IMR-90 (cell line): ENCODE measurements around the gene HOTAIR. TPM values are rescaled to one million over a fixed set of nuclear protein-coding genes. Genes with fewer than 3 reads are reported as not detected.

Experiments
- ATAC-seq: fragments of 200-7000 bp; cut with Tn5 transposase; 2 replicates; pipeline ENCODE4 v1.9.1; 2020; ENCODE audit warnings: low read depth, mild to moderate bottlenecking, moderate library complexity
- BruUV-seq: library from RNA; stranded (reverse); fragments of 400-500 nt; replicated peaks from 2 replicates; lab custom pipeline; 2021; lab: Mats Ljungman, UMichigan
- CTCF ChIA-PET: fragments of 300-600 bp; formaldehyde crosslinking; extraction: SDS; loops from one replicate; lab custom pipeline; 2021; ENCODE audit warnings: antibody characterized with exemption; lab: Yijun Ruan, JAX
- POLR2A ChIA-PET: fragments of 300-600 bp; sonication (Branson Sonifier 250); formaldehyde crosslinking; loops from one replicate; lab custom pipeline; 2022; ENCODE audit warnings: antibody characterized with exemption; ENCODE audit not compliant: unreplicated experiment; lab: Charles Lee
- DNase-seq: peaks from one replicate; pipeline ENCODE4 v3.0.0; 2013
- H2AFZ ChIP-seq: replicated peaks from 2 replicates; pipeline ENCODE3; 2013; ENCODE audit warnings: low read length, mild to moderate bottlenecking; ENCODE audit not compliant: poor library complexity
- H2AK5ac ChIP-seq: 2 replicates; pipeline ENCODE4 v1.6.1; 2013; ENCODE audit warnings: low read depth, low read length, inconsistent platforms
- H2AK9ac ChIP-seq: replicated peaks from 2 replicates; pipeline ENCODE3; 2013; ENCODE audit warnings: mild to moderate bottlenecking, low read depth, low read length, moderate library complexity; ENCODE audit not compliant: poor library complexity
- H2BK120ac ChIP-seq: 2 replicates; pipeline ENCODE4 v1.6.1; 2013; ENCODE audit warnings: low read depth, low read length, inconsistent platforms
- H2BK15ac ChIP-seq: 3 replicates; pipeline ENCODE4 v1.6.1; 2013; ENCODE audit warnings: low read depth, low read length, inconsistent platforms
- H2BK20ac ChIP-seq: 2 replicates; pipeline ENCODE4 v1.6.1; 2013; ENCODE audit warnings: low read depth, mild to moderate bottlenecking, inconsistent platforms, low read length, moderate library complexity
- H2BK5ac ChIP-seq: 2 replicates; pipeline ENCODE4 v1.6.1; 2013; ENCODE audit warnings: mild to moderate bottlenecking, low read depth, low read length, inconsistent platforms; ENCODE audit not compliant: poor library complexity, severe bottlenecking
- H3K14ac ChIP-seq: replicated peaks from 2 replicates; pipeline ENCODE4 v1.6.1; 2013; ENCODE audit warnings: low read depth, low read length, inconsistent platforms
- H3K18ac ChIP-seq: 2 replicates; pipeline ENCODE4 v1.6.1; 2013; ENCODE audit warnings: low read depth, low read length, control low read depth
- H3K23ac ChIP-seq: 2 replicates; pipeline ENCODE4 v1.6.1; 2013; ENCODE audit warnings: low read depth, low read length, inconsistent platforms
- H3K27ac ChIP-seq: 2 replicates; pipeline ENCODE4 v1.5.1; 2013; ENCODE audit warnings: mild to moderate bottlenecking, control low read depth, low read length; ENCODE audit not compliant: insufficient read depth
- H3K27me3 ChIP-seq: 2 replicates; pipeline ENCODE4 v1.6.1; 2013; ENCODE audit warnings: low read length; ENCODE audit not compliant: control insufficient read depth, insufficient read depth
- H3K36me3 ChIP-seq: 2 replicates; pipeline ENCODE4 v1.6.1; 2013; ENCODE audit warnings: low read length, mixed read lengths; ENCODE audit not compliant: control insufficient read depth, insufficient read depth
- H3K4ac ChIP-seq: 2 replicates; pipeline ENCODE4 v1.6.1; 2013; ENCODE audit warnings: low read depth, low read length, inconsistent platforms
- H3K4me1 ChIP-seq: 2 replicates; pipeline ENCODE4 v1.6.1; 2013; ENCODE audit warnings: low read length, mixed read lengths; ENCODE audit not compliant: control insufficient read depth, insufficient read depth
- H3K4me2 ChIP-seq: 2 replicates; pipeline ENCODE4 v1.6.1; 2013; ENCODE audit warnings: low read depth, mild to moderate bottlenecking, control low read depth, low read length, moderate library complexity
- H3K4me3 ChIP-seq: 2 replicates; pipeline ENCODE4 v1.5.1; 2013; ENCODE audit warnings: low read depth, mild to moderate bottlenecking, control low read depth, low read length, moderate library complexity; ENCODE audit not compliant: insufficient read depth
- H3K56ac ChIP-seq: 2 replicates; pipeline ENCODE4 v1.6.1; 2013; ENCODE audit warnings: low read length, inconsistent platforms; ENCODE audit not compliant: insufficient read depth; ENCODE audit errors: extremely low read depth
- H3K79me1 ChIP-seq, 2 experiments: 2 replicates each; pipeline ENCODE4 v1.6.1; 2013; ENCODE audit warnings: low read length in 2 of 2, inconsistent platforms in 1 of 2, low read depth in 1 of 2
- H3K9ac ChIP-seq: 2 replicates; pipeline ENCODE4 v1.6.1; 2013; ENCODE audit warnings: low read depth, low read length, control low read depth
- H3K9me1 ChIP-seq: 2 replicates; pipeline ENCODE4 v1.6.1; 2013; ENCODE audit warnings: low read length, inconsistent platforms; ENCODE audit not compliant: insufficient read depth
- H3K9me3 ChIP-seq: 2 replicates; pipeline ENCODE4 v1.6.1; 2013; ENCODE audit warnings: low read length; ENCODE audit not compliant: control insufficient read depth, insufficient read depth
- H4K20me1 ChIP-seq: 2 replicates; pipeline ENCODE4 v1.6.1; 2013; ENCODE audit warnings: low read length, inconsistent platforms; ENCODE audit not compliant: insufficient read depth
- H4K5ac ChIP-seq: 2 replicates; pipeline ENCODE4 v1.6.1; 2013; ENCODE audit warnings: mild to moderate bottlenecking, low read depth, low read length, control low read depth
- H4K8ac ChIP-seq, 2 experiments: 2 replicates each; pipeline ENCODE4 v1.6.1; 2013; ENCODE audit warnings: low read depth in 2 of 2, low read length in 2 of 2, control low read depth in 1 of 2, inconsistent platforms in 1 of 2
- H4K91ac ChIP-seq: 2 replicates; pipeline ENCODE4 v1.6.1; 2013; ENCODE audit warnings: low read depth, low read length, inconsistent platforms; ENCODE audit not compliant: insufficient read depth
- BHLHE40 ChIP-seq: fragments of 150-350 bp; IDR thresholded peaks from 2 replicates; pipeline ENCODE4 v1.6.1; 2016; ENCODE audit warnings: mild to moderate bottlenecking, low read depth, low read length
- CEBPB ChIP-seq: IDR thresholded peaks from 2 replicates; pipeline ENCODE4 v1.6.1; 2012; ENCODE audit warnings: low read depth, low read length, improper control_type of control experiment
- CHD1 ChIP-seq: IDR thresholded peaks from 2 replicates; pipeline ENCODE4 v1.6.1; 2012; ENCODE audit warnings: low read depth, low read length, improper control_type of control experiment
- ELK1 ChIP-seq: fragments of 150-350 bp; IDR thresholded peaks from 2 replicates; pipeline ENCODE4 v1.6.1; 2016; ENCODE audit warnings: low read depth, mild to moderate bottlenecking, low read length, moderate library complexity, borderline replicate concordance
- MAFK ChIP-seq: IDR thresholded peaks from 2 replicates; pipeline ENCODE4 v1.6.1; 2012; ENCODE audit warnings: low read depth, low read length, improper control_type of control experiment
- MXI1 ChIP-seq: IDR thresholded peaks from 2 replicates; pipeline ENCODE4 v1.6.1; 2012; ENCODE audit warnings: low read depth, mild to moderate bottlenecking, low read length, moderate library complexity, borderline replicate concordance
- POLR2A ChIP-seq: IDR thresholded peaks from 2 replicates; pipeline ENCODE4 v1.6.1; 2012; ENCODE audit warnings: mild to moderate bottlenecking, low read depth, low read length
- RAD21 ChIP-seq: IDR thresholded peaks from 2 replicates; pipeline ENCODE4 v1.6.1; 2012; ENCODE audit warnings: low read length, improper control_type of control experiment
- RCOR1 ChIP-seq: IDR thresholded peaks from 2 replicates; pipeline ENCODE4 v1.6.1; 2012; ENCODE audit warnings: mild to moderate bottlenecking, low read length, improper control_type of control experiment; ENCODE audit not compliant: insufficient replicate concordance
- RFX5 ChIP-seq: IDR thresholded peaks from 2 replicates; pipeline ENCODE4 v1.8.0; 2012; ENCODE audit warnings: low read depth, mild to moderate bottlenecking, low read length, moderate library complexity
- SMC3 ChIP-seq: fragments of 150-350 bp; IDR thresholded peaks from 2 replicates; pipeline ENCODE4 v1.6.1; 2016; ENCODE audit warnings: low read depth, mild to moderate bottlenecking, antibody characterized with exemption, low read length, moderate library complexity
- WGBS, 2 experiments: methylation state at CpG; one replicate each; pipeline versions ENCODE4 v1.1.5 to v1.1.7; 2013; ENCODE audit warnings: missing lambda C conversion rate in 2 of 2; ENCODE audit not compliant: insufficient read length in 1 of 2; ENCODE audit errors: extremely low coverage in 2 of 2; 5-methylcytosine and 5-hydroxymethylcytosine counted together
- dilution Hi-C: fragments of 300-500 bp; cut with HindIII; formaldehyde crosslinking; loops from one replicate; pipeline ENCODE4 v1.14.3; 2018; ENCODE audit warnings: low sequenced_read_pairs; ENCODE audit not compliant: unreplicated experiment
- in situ Hi-C: fragments of 300-500 bp; cut with MboI; formaldehyde crosslinking; loops from 3 replicates; pipeline ENCODE4 v1.14.3; 2019; ENCODE audit warnings: low sequenced_read_pairs, inconsistent platforms, mixed read lengths
- intact Hi-C: fragments of 100-400 bp; cut with micrococcal nuclease; formaldehyde crosslinking; loops from 2 replicates; pipeline ENCODE4 v1.10.0; 2022
- polyA plus RNA-seq, 3 experiments: library from polyadenylated mRNA; depleted of rRNA; stranded (reverse); fragments of >200 nt; gene quantifications; 2 replicates each; pipeline ENCODE4 v1.2.3, GENCODE V29; 2012; ENCODE audit warnings: low replicate concordance in 1 of 3
- total RNA-seq: library from RNA; depleted of rRNA; stranded (reverse); fragments of >200 nt; gene quantifications from 2 replicates; pipeline ENCODE4 v1.2.3, GENCODE V29; 2012

The HOTAIR gene
- total and polyA plus RNA-seq, 2 of the 4 experiments (the other 2 are of a cell fraction), result not detected

GRCh38 chr12:53983568-53983949, 8.8 kb upstream of the HOTAIR start:
- intact Hi-C loops (no loop called here), in situ Hi-C loops (no loop called here), dilution Hi-C loops (no loop called here)
- H3K27me3 ChIP-seq, result peaks cover 95% of the 10 kb centered on the region
- no peak overlapping the region for H4K91ac ChIP-seq
- H3K36me3 ChIP-seq, result no peaks in the 10 kb centered on the region
- no peak overlapping the region for H2BK15ac ChIP-seq
- CTCF ChIA-PET, result no interaction called here
- H3K27ac ChIP-seq, result no peak overlapping the region
- no peak overlapping the region for H3K4ac ChIP-seq
- H4K8ac ChIP-seq, result no peak overlapping the region
- no peaks in the 10 kb centered on the region for H3K9me1 ChIP-seq
- no peak overlapping the region for H2AK9ac ChIP-seq
- WGBS, 2 experiments, result 0% methylated on average over 2 of the region's 17 CpGs; no CpG with 5 or more reads in 1 of the 2 experiments
- no peak overlapping the region for H2BK5ac ChIP-seq
- POLR2A ChIA-PET, result no interaction called here
- H3K79me1 ChIP-seq, result no peaks in the 10 kb centered on the region
- H2BK120ac ChIP-seq, result no peak overlapping the region
- H2AFZ ChIP-seq, result no peak overlapping the region
- H3K4me1 ChIP-seq, result no peaks in the 10 kb centered on the region
- peaks cover 6% of the 10 kb centered on the region for H3K9me3 ChIP-seq
- no peak overlapping the region for H4K5ac ChIP-seq
- H3K56ac ChIP-seq, result no peak overlapping the region
- no TSS peak for BruUV-seq
- H3K18ac ChIP-seq, result no peak overlapping the region
- H4K20me1 ChIP-seq, result no peaks in the 10 kb centered on the region
- no peak for TF ChIP-seq BHLHE40
- no peak for TF ChIP-seq MAFK
- no peak for TF ChIP-seq RCOR1
- no peak for TF ChIP-seq MXI1
- no peak for TF ChIP-seq CHD1
- no peak for TF ChIP-seq RAD21
- no peak for TF ChIP-seq ELK1
- no peak for TF ChIP-seq RFX5
- no peak for TF ChIP-seq CEBPB
- TF ChIP-seq POLR2A, result no peak
- no peak for TF ChIP-seq SMC3
- ATAC-seq (no peak), DNase-seq (no peak)
- H3K4me3 ChIP-seq, result no peak overlapping the region
- no peak overlapping the region for H3K14ac ChIP-seq
- no peak overlapping the region for H3K9ac ChIP-seq
- H3K23ac ChIP-seq, result no peak overlapping the region
- no peak overlapping the region for H2AK5ac ChIP-seq
- no peak overlapping the region for H3K4me2 ChIP-seq
- H2BK20ac ChIP-seq, result no peak overlapping the region
